NK-92 (cell line): ENCODE measurements around the gene MFSD6.
"Not testable (repeated sequence)": the region's sequence is repeated elsewhere in the genome, so short reads cannot be mapped to it uniquely, and the experiment has no call there.

Source experiments
- DNase-seq: peaks from one replicate; lab custom pipeline; 2025; ENCODE audit not compliant: unreplicated experiment; lab: John Stamatoyannopoulos, UW

Gene MFSD6

GRCh38 chr2:190499273-190499672 lies 91.1 kb downstream of the MFSD6 start:
- no peak for DNase-seq

- DNase-seq: no peak
Observed at GRCh38 chr2:190500054-190500502, 91.9 kb downstream of the MFSD6 start.

DNA sequence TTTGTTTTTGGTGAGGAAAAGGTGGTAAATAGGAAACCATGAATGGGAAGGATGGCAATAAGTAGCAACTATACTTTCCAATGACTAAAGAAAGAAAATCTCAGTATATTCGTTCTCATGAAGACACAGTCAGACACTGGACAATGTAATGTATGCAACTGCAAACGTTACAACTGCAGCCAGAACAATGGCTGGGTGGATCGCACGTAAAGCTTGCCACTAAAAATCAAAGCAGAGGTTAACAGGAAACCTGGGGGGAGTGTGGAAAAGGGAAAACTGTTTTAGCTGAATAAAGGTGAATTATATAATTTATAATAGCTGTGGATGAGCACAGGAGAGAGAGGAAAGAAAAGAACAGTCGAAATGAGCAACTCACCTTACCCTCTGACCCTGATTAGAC lies 93.1 kb downstream of the MFSD6 start:
- DNase-seq: no peak

DNA sequence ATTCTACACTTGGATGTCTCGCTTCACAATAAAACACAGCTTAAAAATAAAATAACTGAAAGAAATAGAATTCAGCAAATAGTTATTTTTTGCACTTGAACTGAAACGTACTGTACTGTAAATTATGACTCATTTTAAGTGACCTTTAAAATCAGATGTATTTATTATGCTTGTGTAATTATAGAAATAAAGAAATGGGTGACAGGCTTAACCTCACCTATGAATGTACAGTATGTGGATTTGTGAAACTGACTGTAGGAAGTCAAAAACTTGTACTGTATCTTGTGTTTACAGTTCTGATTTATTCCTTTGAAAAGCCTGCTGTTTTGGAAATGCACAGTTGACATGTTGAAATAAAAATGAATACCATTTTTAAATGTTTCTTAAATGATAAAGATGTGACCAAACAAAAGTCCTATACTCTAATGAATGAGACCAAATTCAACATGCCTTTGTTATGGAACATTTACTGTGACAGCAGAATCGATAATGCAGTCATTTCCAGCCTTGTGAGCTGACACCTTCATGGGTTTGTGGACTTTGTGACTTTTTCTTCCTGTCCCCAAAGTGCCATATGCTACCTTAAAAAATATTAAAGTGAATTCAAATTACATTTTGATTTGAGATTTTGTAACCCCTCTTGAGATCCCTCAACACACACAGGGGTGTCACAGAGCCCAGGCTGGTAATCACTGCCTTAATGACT lies 93.7 kb downstream of the MFSD6 start:
- no peak for DNase-seq

DNA sequence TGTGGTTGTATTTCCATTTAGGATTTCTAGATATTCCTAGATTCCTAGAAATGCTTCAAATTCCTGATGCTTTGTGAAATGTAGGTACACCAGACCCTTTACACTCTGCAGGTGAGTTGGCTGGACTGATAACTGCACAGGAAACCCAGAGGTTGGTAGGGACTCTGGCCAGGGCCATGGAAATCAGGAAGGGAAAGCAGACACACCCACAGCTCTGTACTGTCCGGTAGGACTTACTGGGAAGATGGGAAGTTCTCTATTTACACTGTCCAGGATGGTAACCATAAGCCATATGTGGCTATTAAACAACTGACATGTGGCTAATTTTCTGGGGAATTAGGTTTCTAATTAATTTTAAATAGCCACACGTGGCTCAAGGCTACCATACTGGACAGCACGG lies 94.9 kb downstream of the MFSD6 start:
- no peak for DNase-seq

DNA sequence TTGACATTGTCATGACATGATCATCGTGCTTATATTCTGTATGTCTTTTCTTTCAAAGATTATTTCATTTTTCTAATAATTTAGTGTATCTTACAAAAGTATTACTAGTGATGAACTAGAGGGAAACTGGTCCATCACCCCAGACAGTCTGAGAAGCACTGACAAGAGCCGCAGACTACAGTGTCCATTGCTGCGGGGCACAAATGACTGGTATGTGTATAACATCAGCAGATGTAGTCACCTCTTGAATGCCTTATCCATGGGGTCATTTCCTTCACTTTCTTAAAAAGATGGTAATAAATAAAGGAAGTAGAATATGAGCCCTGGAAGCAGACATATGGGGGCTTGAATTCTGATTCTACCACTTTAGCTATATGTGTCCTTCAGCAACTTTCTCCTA lies 96.8 kb downstream of the MFSD6 start:
- DNase-seq: no peak

DNA sequence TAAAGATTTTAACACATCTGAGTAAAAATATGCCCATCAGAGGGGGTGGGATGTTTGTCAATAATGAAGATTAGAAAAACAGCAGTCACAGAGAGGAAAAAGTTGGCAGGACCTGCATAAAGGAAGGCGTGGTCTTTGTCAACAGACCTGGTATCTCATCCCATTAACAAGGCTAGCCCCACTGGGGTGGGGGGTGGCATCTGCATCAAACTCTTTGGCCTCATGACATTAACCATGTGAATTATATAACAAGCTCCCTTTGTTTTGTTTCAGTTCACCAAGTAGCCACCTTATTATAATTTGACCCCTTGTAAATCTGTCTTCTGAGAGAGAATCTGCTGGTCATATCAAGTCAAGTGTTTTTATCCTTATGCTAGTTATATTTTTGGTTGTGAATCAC lies 97.5 kb downstream of the MFSD6 start:
- DNase-seq: no peak

DNA sequence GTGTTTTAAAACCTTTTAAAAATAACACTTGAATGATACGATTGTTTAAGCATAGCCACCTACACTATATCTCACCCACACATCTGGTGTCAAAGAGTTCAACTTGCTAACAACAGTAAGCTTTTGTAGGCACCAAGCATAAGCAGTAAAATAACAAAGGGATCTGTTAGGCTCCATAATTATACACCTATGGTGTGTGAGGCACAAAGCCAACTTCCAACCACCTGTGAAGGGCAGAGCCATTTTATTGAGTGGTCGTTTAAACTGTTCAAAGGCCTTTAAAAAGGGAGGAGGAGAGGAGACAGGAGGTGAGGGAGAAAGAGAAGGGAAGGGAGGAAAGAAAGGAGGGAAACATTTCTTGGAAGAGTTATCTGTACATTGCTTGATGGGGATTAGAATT lies 98.5 kb downstream of the MFSD6 start:
- DNase-seq: no peak

DNA sequence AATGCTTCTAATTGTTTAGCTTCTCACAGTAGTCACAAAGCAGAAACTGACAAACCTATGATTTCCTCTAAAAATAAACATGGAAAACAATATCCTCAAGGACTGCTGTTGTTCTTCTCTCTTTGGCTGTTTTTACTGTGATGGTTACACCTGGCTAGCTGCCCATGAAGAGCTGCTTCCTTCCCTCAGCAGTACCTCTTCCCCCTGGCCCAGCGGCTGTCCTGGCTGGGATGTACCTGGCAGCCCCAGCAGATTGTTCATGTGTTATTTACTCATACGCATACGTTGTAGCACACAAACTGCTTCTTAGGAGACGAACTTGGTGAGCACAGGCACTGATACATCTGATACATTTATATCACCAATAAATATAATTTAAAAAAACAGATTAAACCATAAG lies 99.0 kb downstream of the MFSD6 start:
- DNase-seq: no peak

DNA sequence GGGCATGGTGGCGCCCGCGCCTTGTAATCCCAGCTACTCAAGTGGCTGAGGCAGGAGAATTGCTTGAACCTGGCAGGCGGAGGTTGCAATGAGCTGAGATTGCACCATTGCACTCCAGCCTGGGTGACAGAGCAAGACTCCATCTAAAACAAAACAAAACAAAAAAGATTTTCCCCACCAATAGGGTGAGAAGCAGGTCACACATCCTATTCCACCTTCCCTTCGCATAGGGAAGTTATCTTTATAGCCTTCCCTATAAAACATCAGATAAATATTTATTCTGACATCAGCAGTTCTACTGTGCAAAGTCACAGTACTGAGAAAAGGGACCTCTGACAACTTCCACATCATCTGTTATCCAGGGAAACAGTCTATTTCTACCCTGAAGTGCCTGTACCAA lies 101.7 kb downstream of the MFSD6 start:
- not testable (repeated sequence) for DNase-seq

DNA sequence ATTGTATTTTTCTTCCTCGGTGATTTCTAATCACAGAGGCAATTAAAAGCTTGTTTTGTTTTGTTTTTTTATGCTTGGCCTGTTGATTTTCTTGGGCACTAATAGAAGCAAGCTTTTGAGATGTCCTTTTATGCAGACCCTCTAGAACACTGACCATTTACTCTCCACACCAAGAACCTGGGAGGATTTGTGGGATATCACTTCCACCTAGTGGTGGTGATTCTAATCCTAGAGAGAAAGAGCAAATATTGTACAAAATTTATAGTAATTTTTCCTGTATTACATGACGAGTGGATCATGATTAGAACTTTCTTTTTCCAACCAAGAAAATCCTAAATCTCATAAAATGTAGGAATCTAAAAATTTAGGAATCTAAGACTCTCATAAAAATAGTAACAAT lies 102.9 kb downstream of the MFSD6 start:
- DNase-seq: no peak

DNA sequence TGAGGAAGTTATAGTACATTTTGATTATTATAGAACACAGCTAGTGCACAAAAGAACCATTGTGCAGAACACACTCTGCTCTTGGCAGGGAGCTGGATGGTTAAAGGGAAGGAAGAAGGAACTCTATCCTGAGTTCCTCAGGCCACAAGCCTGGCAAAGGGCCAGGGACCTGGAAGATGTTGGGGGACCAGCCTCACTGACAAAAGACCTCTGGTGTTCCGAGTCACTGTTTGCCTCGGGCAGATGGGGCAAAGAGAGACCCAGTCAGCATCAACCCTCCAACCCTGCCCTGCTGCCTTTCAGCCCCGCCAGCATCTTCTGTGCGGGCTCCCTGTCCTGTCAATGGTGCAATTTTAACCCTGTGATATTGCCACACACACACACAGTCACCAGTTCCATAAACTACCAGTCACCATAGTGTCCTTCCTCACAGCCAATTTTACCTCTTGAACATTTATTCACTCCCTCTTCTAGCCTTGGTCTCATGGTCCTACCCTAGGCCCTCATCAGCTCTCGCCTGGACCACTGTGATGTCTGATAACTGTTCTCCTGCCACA lies 104.5 kb downstream of the MFSD6 start:
- no peak for DNase-seq

DNA sequence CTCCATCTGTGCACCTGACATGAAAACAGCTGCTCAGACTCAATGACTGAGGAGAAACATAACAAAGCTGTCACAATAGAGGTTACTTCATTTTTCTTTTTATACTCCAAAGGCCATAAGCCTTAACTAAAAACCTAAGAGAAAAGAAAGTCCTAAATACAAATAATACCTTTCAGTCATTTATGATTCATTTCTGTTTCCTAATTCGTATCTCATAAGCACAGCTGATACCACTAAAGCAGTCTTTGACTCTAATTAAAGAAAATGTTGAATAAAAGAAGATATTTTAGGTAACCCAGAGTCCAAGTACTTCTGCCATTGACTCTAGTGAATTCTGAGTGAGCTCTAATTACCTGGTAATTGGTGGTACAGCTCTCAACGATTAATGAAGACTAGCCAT lies 105.7 kb downstream of the MFSD6 start:
- no peak for DNase-seq

- no peak for DNase-seq
Observed at GRCh38 chr2:190514676-190515075, 106.5 kb downstream of the MFSD6 start.

DNA sequence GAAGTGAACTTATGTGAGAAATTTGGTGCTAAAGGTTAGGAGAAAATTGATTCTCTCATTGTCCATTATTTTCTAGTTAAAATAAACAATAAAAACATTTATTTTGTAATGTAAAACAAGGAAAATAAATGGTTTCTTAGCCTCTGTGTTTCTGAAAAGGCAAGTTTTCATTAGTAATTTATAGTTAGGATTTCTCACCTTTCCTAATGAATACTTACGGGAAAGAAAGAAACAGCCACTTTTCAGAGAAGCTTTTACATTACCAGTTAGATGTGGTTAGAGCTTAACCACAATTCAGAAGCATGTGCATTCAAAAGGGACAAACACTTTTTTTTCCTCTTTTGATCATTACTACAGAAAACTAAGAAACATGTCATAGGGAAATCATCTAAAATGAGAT lies 107.5 kb downstream of the MFSD6 start:
- no peak for DNase-seq

GRCh38 chr2:190517468-190517867 lies 109.3 kb downstream of the MFSD6 start:
- no peak for DNase-seq

- no peak for DNase-seq
Observed at GRCh38 chr2:190519975-190520767, 112.0 kb downstream of the MFSD6 start.

DNA sequence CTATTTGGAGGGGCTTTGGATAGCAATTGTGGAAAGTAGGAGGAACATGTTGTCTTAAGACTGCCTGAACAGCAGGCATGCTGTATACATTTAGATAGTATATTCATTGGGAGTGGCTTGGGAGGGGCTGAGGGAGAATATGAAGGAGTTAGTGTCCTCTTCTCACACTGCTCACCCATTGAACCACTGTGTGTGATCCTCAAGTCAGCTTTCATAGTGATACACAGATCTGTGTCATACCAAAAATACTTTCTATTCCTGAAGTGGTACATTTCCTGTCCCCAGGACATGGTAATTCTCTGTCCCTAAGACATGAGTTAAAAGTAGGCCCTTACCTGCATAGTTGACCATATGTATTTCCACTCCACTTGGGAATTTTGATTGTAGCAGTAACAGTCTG lies 116.8 kb downstream of the MFSD6 start:
- no peak for DNase-seq

- no peak for DNase-seq
Observed at GRCh38 chr2:190526105-190526750, 118.1 kb downstream of the MFSD6 start.

DNA sequence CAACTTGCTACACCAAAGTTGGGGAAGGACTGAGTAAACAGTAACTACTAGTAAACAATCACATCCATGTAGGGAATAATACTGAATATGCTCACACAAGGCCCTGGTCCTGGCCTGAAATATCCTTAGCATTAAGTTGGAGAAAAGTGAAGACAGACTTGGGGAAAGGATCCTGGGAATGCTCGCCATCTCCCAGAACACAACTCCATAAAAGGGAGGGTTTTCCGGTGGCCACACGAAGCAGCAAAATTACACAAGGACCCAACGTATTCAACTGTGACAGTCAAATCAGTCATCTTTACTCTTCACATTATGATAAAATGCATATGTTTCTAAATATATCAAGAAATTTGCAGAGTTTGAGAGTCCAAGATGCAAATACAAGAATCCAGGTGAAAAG lies 119.1 kb downstream of the MFSD6 start:
- DNase-seq: no peak

- no peak for DNase-seq
Observed at GRCh38 chr2:190527918-190528317, 119.8 kb downstream of the MFSD6 start.

DNA sequence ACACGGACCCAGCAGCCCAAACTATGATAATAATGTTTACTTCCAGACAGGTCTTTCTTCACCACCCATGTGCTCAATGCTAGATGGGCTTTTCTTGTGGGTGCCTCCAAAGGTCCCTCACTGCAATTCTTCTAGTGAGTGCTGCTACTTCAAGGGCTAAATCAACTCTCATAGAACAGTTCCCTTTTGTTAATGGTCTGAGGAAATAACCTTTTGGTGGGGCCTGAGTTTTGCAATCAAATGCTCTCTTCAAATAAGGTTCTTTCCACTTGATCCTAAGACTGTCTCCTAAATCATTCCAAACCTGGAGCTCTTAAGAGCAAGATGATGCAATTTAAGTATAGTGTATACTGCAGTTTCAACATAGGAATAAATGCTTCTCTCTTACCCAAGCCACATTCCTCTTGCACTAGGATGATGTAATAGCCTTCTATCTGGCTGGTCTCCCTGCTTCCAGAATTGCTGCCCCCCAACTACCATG lies 120.4 kb downstream of the MFSD6 start:
- DNase-seq: no peak
